Spinal cord (tissue), 10 donors: ENCODE measurements around the gene ADH6. TPM values are rescaled to one million over a fixed set of nuclear protein-coding genes. Genes with fewer than 3 reads are reported as not detected.
"Not testable (repeated sequence)": the region's sequence is repeated elsewhere in the genome, so short reads cannot be mapped to it uniquely, and the experiment has no call there.

ENCODE experiments used
- DNase-seq, 6 donors: peaks; one replicate each; pipeline versions ENCODE4 v3.0.0 to v3.0.0-alpha.2; 2013 to 2015; ENCODE audit warnings: low spot score in 6 of 6, low read depth in 4 of 6
- H3K27ac ChIP-seq: one replicate; pipeline ENCODE4 v1.5.1; 2013; ENCODE audit warnings: low read depth, low read length, control low read depth
- H3K27me3 ChIP-seq: one replicate; pipeline ENCODE4 v1.6.1; 2013; ENCODE audit warnings: low read length; ENCODE audit not compliant: control insufficient read depth, insufficient read depth
- H3K36me3 ChIP-seq: one replicate; pipeline ENCODE4 v1.6.1; 2013; ENCODE audit warnings: low read length; ENCODE audit not compliant: control insufficient read depth, insufficient read depth
- H3K4me1 ChIP-seq: one replicate; pipeline ENCODE4 v1.6.1; 2013; ENCODE audit warnings: low read length; ENCODE audit not compliant: control insufficient read depth, insufficient read depth
- H3K4me3 ChIP-seq: one replicate; pipeline ENCODE4 v1.5.1; 2013; ENCODE audit warnings: low read depth, low read length, control low read depth
- H3K9me3 ChIP-seq: one replicate; pipeline ENCODE4 v1.6.1; 2013; ENCODE audit warnings: low read length; ENCODE audit not compliant: control insufficient read depth, insufficient read depth
- WGBS: methylation state at CpG from one replicate; pipeline ENCODE4 v1.1.5; 2013; ENCODE audit warnings: missing lambda C conversion rate; ENCODE audit not compliant: insufficient coverage; 5-methylcytosine and 5-hydroxymethylcytosine counted together
- polyA plus RNA-seq, 2 donors: library from polyadenylated mRNA; unstranded; fragments of 120-200 nt; gene quantifications; one replicate each; pipeline ENCODE4 v1.2.1, GENCODE V29; 2013; ENCODE audit not compliant: insufficient read length in 2 of 2
- total RNA-seq, 2 donors: library from RNA; depleted of rRNA in 1 of 2; stranded (reverse); fragments of 120-200 nt in 1 of 2; fragments of >200 nt in 1 of 2; gene quantifications; one replicate each; pipeline versions ENCODE4 v1.2.3 to v1.2.4, GENCODE V29; 2013 to 2014
- donor health status: healthy.

The ADH6 gene
- total and polyA plus RNA-seq, 4 donors: 0.11 to 0.59 (median 0.38) TPM; not detected in 1

DNA sequence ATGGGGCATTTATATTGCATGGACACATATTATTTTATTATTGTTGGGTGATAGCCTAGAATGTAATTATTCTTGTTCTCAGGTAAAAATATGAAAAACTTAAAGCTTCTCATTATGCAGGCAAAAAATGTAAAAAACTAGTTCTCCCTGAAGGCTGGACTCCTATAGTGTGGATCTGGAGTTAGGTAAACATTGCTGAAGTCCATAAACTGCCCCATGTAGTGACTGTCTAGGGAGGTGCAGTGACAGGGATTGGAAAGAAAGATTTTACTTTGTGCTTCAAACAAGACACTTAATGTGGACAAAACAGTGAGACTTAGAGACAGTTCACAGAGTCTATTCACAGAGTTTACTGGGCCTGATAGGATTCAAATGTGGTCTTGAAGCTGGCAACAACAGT, 17.0 kb downstream of the ADH6 start:
- H3K4me1 ChIP-seq: no peaks in the 10 kb centered on the region
- no peaks in the 10 kb centered on the region for H3K27me3 ChIP-seq
- no peak overlapping the region for H3K4me3 ChIP-seq
- no peaks in the 10 kb centered on the region for H3K9me3 ChIP-seq
- H3K36me3 ChIP-seq: no peaks in the 10 kb centered on the region
- DNase-seq: no peak
- no peak overlapping the region for H3K27ac ChIP-seq

DNA sequence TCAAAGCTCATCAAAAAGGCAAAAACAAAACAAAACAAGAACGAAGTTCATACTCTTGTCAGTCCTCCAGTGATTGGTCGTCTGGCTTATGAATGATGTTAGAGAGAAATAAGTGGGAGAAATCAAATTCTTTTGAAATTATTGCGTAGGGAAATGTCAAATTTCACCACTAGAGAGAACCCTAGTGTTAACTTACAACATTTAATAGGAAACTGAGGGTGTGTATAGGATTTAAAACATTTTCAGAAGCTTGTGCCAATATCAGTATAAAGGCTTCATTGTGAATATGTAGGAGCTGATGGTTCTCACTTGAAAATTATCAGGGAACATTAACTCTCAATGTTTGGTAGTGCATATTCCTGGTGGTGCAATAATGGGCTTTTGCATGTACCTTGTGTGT, 17.4 kb downstream of the ADH6 start:
- DNase-seq: peak in 1 of 6 donors; percentile 23

DNA sequence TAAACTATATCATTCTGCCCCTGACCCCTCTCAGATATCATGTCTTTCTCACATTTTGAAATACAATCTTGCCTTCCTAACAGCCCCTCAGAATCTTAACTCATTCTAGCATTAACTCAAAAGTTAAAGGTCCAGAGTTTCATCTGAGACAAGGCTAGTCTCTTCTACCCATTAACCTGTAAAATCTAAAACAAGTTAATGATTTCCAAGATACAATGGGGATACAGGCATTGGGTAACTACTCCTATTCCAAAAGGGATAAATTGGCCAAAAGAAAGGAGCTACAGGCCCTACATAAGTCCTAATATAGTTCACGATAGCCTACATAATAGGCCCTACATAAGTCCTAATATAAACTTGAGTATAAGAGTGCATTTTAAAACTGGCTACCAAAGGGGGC, 18.9 kb downstream of the ADH6 start:
- no peaks in the 10 kb centered on the region for H3K36me3 ChIP-seq
- no CpG with 5 or more reads among the region's 1 CpG for WGBS
- H3K9me3 ChIP-seq: no peaks in the 10 kb centered on the region
- H3K27me3 ChIP-seq: no peaks in the 10 kb centered on the region
- H3K4me1 ChIP-seq: no peaks in the 10 kb centered on the region
- H3K27ac ChIP-seq: no peak overlapping the region
- no peak for DNase-seq
- no peak overlapping the region for H3K4me3 ChIP-seq

More for the DNA sequence above, 17.4 kb downstream of the ADH6 start:
- no peaks in the 10 kb centered on the region for H3K4me1 ChIP-seq
- no CpG with 5 or more reads among the region's 3 CpGs for WGBS
- H3K27ac ChIP-seq: no peak overlapping the region
- no peaks in the 10 kb centered on the region for H3K27me3 ChIP-seq
- H3K9me3 ChIP-seq: no peaks in the 10 kb centered on the region
- no peak overlapping the region for H3K4me3 ChIP-seq
- H3K36me3 ChIP-seq: no peaks in the 10 kb centered on the region

DNA sequence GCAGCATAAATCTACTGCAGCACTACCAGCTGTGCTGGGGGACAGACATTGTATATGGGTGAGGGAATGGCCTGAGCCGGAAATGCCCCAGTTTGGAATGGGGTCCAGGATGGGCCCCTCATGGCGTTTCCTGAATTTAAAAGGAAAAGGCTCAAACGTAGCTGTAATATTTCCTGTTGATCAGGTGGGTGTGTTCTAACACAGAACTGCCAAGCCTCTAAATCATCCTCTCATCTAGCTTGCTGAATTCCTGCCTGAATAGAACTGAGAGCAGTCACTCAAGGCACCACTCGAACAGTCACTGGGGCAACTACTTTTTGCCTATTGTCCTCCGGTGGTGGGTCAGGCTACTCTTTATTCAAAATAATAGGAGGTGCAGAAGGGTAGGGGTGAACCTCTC, 28.7 kb downstream of the ADH6 start:
- no peak overlapping the region for H3K4me3 ChIP-seq
- 40% methylated on average over 1 of the region's 5 CpGs for WGBS
- no peaks in the 10 kb centered on the region for H3K36me3 ChIP-seq
- DNase-seq: no peak
- H3K9me3 ChIP-seq: peaks cover 3% of the 10 kb centered on the region
- H3K4me1 ChIP-seq: no peaks in the 10 kb centered on the region
- H3K27ac ChIP-seq: no peak overlapping the region
- no peaks in the 10 kb centered on the region for H3K27me3 ChIP-seq

DNA sequence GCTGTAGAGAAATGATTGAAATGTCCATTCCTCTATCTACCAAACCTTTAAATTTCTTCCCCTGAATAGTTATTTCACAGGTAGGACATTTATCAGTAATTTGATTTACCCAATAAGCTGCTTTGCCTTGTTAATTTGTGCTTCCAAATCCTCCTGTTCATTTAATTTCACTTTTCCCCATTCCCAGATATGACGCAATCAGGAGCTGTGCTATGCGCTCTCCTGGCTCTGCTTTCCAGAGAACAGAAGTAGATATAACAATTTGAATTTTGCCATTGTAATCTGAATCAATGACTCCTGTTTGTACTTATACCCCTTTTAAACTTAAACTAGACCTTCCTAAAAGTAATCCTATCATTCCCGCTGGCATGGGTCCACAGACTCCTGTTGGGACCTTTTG, 29.1 kb downstream of the ADH6 start:
- H3K4me1 ChIP-seq, H3K27ac ChIP-seq, H3K4me3 ChIP-seq, DNase-seq, H3K27me3 ChIP-seq, H3K36me3 ChIP-seq, H3K9me3 ChIP-seq: not testable (repeated sequence)
- WGBS: 78% methylated on average over 1 of the region's 3 CpGs

DNA sequence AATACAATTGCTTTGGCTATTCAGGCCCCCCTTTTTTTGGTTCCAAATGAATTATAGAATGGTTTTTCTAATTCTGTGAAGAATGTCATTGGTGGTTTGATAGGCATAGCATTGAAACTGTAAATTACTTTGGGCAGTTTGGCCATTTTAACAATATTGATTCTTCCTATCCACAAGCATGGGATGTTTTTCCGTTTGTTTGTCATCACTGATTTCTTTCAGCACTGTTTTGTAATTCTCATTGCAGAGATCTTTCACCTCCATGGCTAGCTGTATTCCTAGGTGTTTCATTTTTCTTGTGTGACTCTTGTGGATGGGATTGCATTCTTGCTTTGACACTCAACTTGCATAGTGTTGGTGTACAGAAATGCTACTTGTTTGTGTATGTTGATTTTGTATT, 33.0 kb downstream of the ADH6 start:
- H3K27ac ChIP-seq: no peak overlapping the region
- no peaks in the 10 kb centered on the region for H3K36me3 ChIP-seq
- no peaks in the 10 kb centered on the region for H3K4me1 ChIP-seq
- no CpG with 5 or more reads among the region's 1 CpG for WGBS
- no peak overlapping the region for H3K4me3 ChIP-seq
- peaks cover 3% of the 10 kb centered on the region for H3K9me3 ChIP-seq
- H3K27me3 ChIP-seq: no peaks in the 10 kb centered on the region
- DNase-seq: no peak

DNA sequence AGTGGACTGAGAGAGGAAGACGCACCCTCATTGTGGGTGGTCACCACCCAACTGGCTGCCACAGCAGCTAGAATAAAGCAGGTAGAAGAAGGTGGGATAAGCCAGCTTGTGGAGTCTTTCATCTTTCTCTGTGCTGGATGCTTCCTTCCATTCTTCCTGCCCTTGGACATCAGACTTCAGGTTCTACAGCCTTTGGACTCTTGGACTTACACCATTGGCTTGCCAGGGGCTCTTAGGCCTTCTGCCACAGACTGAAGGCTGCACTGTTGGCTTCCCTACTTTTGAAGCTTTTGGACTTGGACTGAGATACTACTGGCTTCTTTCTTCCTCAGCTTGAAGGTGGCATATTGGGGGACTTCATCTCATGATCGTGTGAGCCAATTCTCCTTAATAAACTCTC, 33.5 kb downstream of the ADH6 start:
- Histone ChIP-seq H3K36me3 (no peaks in the 10 kb centered on the region), H3K27ac (no peak overlapping the region), H3K4me1 (no peaks in the 10 kb centered on the region), H3K9me3 (peaks cover 3% of the 10 kb centered on the region), H3K27me3 (no peaks in the 10 kb centered on the region), H3K4me3 (no peak overlapping the region)
- 82% methylated on average over 1 of the region's 2 CpGs for WGBS
- DNase-seq: no peak

DNA sequence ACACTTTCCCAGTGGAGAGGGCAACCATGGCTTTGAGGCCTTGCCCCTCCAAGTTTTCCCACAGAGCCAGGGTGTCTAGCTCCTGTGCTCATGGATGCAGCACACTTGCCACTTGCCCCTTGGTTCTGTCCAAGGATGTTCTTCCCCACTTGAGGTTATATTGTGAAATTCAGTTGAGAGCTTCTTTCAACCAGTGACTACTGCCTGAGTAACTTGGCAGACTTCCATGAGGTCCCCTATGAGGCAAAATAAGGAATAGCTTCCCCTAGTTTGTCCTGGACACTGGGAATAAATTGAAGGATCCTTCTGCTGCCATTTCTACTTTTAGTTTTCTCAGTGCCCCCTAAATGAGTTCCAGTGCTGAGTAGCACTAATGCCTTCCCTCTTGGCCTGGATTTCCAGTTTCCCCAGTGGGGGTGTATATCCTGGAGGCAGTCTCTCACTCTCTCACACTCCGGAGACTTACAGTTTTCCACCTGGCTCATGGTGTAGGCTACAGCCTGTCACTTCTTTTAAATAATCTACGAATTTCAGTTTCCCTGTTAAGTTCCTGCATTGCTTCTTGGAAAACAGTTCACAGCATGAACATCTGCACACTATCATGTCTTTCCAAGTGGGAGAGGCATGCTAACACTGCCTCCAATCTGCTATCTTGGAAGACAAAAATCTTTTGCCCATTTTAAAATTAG, 38.5 kb downstream of the ADH6 start:
- peak in 2 of 6 donors; percentile 13 to 15 for DNase-seq
- 67% methylated on average over 2 of the region's 2 CpGs for WGBS
- no peak overlapping the region for H3K27ac ChIP-seq

DNA sequence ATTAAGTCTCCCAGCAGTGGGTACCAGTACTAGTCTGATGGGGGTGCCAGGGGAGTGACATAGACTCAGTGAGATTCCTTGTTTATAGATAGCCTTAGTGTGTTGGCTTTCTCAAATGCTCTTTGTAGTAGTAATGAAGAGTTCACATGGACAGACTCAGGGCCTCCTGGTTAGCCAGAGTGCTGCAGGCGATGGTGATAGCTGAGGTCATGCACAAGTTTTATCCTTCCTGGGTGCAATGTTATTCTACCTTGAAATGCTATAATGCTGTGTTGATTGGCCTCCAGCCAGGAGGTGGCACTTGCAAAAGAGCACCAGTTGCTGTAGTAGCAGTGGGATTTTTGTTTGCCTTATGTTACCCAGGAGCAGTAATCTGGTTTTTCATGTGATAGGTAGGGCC, 39.4 kb downstream of the ADH6 start:
- H3K9me3 ChIP-seq: no peaks in the 10 kb centered on the region
- H3K27ac ChIP-seq: no peak overlapping the region
- H3K36me3 ChIP-seq: no peaks in the 10 kb centered on the region
- 82% methylated on average over 1 of the region's 1 CpG for WGBS
- DNase-seq: no peak
- no peaks in the 10 kb centered on the region for H3K4me1 ChIP-seq
- H3K27me3 ChIP-seq: no peaks in the 10 kb centered on the region
- H3K4me3 ChIP-seq: no peak overlapping the region

More for the DNA sequence above, 38.5 kb downstream of the ADH6 start:
- peaks cover 2% of the 10 kb centered on the region for H3K9me3 ChIP-seq
- no peak overlapping the region for H3K4me3 ChIP-seq
- H3K4me1 ChIP-seq: no peaks in the 10 kb centered on the region
- H3K36me3 ChIP-seq: no peaks in the 10 kb centered on the region
- no peaks in the 10 kb centered on the region for H3K27me3 ChIP-seq

DNA sequence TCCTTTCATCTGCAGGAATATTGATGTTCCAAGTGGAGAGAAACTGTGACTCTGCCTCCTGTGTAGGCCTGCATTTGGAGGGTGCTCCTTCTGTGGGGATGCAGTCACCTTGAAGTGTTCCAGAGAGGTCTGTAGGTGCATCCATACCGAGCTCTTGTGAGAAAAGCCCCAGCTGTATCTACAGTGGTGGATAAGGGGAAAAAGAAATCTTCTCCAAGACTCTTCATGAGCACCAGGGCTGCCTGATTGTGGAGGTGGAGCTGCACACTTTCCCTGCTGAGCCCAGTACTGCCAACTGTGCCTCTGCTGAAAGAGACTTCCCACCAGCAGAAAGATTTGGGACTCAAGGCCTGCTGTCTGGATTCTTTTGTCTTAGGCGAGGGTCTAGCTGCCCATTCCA, 39.9 kb downstream of the ADH6 start:
- no peaks in the 10 kb centered on the region for H3K9me3 ChIP-seq
- no peaks in the 10 kb centered on the region for H3K4me1 ChIP-seq
- DNase-seq: no peak
- no peaks in the 10 kb centered on the region for H3K27me3 ChIP-seq
- 80% methylated on average over 1 of the region's 2 CpGs for WGBS
- H3K27ac ChIP-seq: no peak overlapping the region
- no peak overlapping the region for H3K4me3 ChIP-seq
- H3K36me3 ChIP-seq: no peaks in the 10 kb centered on the region
